GM19239 (cell line): ENCODE results near the gene CTNS.

Source experiments
- DNase-seq: peaks from one replicate; pipeline ENCODE4 v3.0.0; 2011; ENCODE audit warnings: low spot score; ENCODE audit not compliant: insufficient read length
- FAIRE-seq: peaks from 2 replicates; lab custom pipeline; 2011; peaks lifted over from hg19 to GRCh38; lab: Jason Lieb, UNC

The CTNS gene

DNA sequence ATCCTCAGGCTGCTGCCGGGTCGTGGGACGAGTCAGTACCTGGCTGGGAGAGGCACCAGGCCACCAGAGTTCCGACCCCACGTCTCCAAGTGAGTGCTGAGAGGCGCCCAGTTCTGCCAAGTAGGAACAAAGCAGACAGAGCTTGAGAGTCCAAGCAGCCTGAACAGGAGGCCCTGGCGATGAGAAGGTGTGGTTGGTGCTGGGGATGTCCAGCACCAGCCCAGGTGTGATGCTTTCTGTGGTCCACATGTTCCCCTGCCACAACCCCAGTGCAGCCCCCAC lies 21.0 kb downstream of the CTNS start:
- FAIRE-seq (no peak), DNase-seq (no peak)

DNA sequence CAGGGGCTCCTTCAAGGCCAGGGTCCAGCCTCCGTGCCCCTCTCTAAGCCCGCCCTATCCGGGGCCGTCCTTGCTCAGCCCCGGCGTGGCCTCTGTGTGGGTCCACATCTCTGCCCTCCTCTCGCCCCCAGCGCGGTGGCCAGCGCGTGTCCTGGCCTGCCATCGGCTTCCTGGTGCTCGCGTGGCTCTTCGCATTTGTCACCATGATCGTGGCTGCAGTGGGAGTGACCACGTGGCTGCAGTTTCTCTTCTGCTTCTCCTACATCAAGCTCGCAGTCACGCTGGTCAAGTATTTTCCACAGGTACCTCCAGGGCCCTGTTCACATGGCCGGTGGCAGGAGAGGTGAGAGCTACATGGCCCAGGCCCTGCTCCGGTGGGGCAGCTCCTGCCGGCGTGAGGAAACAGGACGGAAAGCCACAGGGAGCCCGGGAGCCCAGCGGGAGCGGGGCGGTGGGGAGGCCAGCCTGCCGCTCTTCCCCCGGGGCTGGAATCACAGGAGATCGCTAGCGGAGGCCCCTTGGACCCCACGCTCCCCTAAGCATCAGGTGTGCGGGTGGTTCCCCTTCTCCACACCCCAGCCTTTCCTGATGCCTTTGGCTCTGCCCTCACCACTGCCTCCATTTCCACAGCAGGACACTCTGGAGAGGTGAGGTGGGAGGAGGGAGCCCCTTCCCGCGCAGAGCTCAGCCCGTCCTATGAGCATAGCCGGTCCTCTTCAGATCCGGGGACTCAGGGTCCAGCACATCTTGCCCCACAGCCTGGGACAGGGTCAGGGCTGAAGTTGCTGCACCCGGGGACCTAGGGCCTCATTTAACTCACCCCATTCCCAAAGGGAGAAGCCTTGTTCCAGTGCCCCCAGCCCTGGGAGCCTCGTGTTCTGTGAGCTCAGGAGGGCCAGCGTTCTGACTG lies 21.6 kb downstream of the CTNS start:
- FAIRE-seq: no peak
- DNase-seq: no peak

DNA sequence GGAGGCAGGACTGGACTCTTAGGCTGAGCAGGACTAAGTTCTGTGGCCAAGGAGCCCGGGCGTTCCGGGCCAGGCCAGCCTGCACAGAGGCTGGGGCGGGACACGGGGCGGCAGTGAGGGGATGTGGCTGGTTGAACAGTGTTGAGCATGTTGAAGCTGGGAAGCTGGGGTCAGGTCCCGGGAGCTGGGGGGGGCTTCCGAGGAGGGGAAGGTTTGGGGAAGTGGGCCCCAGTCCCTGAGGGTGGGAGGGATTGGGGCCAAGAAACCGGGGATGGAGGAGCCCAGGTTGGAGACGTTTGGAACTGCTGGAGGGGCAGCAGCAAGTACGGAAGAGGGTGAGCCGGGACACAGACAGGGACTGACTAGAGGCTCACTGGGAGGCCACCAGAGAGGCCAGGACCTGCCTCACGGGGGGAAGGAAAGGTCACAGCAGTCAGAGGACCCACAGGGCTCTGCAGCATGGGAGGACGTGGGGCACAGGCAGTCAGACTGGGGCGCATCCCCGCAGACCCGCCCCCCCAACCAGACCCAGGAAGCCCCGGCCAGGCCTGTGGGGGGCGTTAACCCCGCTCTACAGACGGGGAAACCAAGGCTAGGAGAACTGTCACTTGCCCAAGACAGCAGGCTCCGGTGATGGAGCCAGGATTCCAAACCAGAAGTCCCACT lies 22.4 kb downstream of the CTNS start:
- FAIRE-seq (no peak), DNase-seq (no peak)

DNA sequence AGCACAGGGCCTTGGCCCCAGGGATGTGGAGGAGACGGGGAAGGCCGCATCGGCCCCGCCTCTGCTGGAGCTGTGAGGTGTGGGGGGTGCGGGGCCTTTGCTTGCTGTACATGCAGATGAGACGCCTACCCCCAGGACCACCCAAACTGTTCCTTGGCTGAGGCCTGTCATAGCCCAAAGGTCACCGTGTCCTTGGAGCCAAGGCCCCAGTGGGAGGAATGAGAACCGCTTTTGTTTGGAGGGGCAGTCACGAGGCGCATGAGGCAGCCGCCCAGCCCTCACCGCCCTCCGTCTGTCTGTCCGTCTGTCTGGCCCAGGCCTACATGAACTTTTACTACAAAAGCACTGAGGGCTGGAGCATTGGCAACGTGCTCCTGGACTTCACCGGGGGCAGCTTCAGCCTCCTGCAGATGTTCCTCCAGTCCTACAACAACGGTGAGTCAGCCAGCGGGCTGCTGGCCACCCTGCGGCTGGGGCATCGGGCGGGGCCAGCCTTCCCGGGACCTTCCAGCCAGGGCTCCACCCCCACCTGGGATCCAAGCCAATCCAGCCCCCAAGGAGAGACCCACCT lies 23.1 kb downstream of the CTNS start:
- no peak for FAIRE-seq
- no peak for DNase-seq

DNA sequence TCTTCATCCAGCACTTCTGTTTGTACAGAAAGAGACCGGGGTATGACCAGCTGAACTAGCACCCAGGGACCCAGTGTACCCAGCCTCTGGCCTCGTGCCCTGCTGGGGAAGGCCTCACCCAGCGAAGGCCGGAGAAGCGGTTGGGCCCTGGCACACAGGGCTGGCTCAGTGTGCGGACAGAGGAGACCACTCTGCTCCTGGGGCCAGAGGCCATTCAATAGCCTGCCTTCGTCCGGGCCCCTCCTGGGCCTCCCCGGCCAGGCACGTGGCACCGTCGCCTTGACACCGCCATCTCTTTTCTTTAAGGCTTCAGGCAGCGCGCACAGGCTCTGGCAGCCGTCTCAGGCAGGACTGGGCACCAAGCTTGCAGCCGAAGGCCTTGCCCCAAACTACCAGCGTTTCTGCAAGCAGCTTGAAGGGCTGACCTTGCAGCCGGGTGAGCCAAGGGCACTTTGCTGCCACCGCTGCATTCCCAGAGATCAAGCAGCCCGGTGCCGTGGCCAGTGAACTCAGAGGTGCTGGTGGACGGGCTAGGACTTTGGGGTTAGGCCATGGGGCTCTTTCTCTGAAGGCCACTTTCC lies 23.8 kb downstream of the CTNS start:
- FAIRE-seq (no peak), DNase-seq (no peak)

DNA sequence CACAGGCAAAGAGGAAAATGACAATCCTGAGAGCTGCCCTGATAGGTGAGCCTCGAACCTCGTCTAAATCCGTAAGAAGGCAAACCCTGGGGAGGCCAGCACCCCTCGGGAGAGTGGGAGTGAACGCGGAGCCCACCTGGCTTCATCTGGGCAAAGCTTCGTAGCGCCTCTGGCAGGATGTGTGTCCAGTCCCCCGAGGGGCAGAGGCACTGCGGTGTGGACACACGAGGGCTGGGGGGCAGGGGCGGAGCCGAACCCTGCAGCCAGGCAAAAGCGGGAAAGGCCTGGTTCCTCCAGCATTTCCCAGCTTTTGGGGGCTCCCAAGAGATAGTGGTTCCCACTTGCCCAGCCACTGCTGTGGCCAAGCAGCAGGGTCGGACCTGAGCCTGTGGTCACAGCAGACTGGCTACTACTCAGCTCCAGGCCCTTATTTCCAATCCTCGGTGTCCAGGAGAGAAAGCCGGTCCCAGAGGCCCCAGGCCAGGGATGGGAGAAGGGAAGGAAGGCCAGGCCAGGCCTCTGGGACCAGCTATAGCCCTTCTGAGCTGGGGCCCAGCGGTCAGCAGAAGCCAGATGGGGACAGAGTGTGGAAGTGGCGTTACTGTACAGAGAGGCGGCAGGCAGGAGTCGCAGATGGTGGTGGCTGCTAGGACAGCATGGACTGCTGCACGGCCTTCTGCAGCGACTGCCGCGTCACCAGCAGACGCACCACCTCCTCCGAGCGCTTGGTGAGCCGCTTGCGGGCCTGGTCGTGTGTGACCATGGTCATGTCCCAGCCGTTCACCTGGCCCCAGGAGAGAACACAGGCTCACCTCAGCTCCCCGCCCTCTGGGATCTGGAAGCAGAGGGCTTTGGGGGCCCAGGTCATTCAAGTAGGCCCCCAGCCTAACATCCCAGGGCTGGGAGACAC lies 26.8 kb downstream of the CTNS start:
- FAIRE-seq (no peak), DNase-seq (no peak)

DNA sequence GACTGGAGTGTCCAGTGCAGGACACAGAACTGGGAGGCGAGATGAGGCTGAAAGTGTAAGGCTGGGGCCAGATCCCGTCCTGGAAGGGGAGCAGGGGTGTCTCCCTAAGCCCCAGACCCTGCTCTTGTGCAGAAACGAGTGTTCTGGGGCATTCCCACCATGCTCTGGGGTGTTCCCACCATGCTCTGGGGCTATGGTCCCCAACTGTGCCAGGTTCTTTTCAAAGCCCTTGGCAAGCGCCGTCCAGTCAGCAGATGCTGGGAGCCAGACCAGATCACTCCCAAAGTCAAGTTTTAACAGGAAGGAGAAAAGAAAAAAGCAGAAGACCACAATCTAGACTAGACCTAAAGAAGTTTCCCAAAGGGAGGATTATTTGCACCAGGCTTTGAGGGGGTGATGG lies 29.3 kb downstream of the CTNS start:
- no peak for FAIRE-seq
- DNase-seq: no peak

DNA sequence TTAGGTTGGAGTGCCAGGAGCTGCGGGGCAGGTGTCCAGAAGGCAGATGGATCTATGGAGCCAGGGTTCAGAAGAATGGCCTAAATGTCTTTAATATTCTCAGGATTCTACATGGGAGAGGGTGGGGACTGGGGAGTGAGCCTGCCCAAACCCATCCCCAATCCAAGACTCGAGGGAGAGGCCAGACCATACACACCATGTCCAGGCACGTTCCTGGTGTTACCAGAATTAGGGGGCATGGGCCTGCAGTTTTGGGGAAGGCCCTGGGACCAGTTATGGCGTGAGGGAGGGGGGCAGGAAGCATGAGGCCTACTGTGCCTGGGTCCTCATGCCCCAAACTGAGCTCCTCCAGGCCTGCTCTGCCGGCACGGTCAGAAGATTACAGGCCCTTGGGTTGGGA lies 30.0 kb downstream of the CTNS start:
- FAIRE-seq (no peak), DNase-seq (no peak)

GRCh38 chr17:3667366-3668278 lies 31.1 kb downstream of the CTNS start:
- DNase-seq: no peak
- peak; percentile 78 for FAIRE-seq

DNA sequence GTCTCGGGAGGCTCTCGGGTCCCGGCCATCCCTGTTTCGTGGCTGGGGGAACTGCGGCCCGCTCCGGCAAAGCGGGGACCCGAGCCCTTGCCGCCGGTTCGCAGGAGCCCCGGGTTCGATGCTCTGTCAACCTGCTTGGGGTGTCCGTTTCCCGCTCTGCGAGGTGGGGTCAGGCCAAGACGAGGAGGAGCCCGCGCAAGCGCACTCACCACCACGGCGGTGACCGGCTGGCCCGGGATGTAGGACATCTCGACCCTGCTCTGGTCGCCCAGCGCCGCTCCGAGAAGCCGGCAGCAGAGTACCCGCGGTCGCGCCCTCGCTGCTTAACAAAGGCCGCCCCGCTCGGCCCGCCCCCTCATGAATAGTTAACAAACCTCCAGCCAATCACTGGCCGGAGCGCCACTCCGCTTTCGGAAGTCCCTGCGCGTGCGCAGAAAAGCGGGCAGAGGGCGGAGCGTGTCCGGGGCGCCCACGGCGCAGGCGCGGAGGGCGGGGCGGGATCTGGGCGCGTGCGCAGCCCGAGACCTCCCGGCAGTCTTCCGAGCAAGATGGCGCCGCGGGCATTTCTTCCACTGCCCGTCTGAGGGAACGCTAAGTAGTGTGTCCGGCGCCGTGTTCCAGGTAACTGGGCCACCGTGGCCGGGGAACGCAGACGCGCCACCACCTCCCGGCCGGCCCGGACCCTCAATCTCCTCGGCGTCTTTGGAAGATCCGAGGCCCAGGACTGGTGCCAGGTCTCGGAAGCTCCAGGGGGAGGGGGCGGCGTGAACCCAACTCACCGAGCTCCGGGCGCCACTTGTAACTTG lies 31.9 kb downstream of the CTNS start, which contains the start of the genes EMC6 and TAX1BP3:
EMC6 (plus strand) TSS at position 534 of the 806 bp plus-strand sequence. CDS start 335 bp downstream, outside the sequence.
TAX1BP3 (minus strand) TSS at position 300 of the 806 bp plus-strand sequence; CDS start at position 248, 52 bp downstream.
- peak; percentile 97 for FAIRE-seq
- DNase-seq: peak; percentile 99

GRCh38 chr17:3669085-3669347 lies 32.5 kb downstream of the CTNS start:
- DNase-seq (no peak), FAIRE-seq (no peak)

- no peak for FAIRE-seq
These were observed 33.0 kb downstream of the CTNS start for GRCh38 chr17:3669548-3669947.

GRCh38 chr17:3672571-3672970 lies 36.0 kb downstream of the CTNS start:
- no peak for FAIRE-seq
- DNase-seq: no peak

More at GRCh38 chr17:3669548-3669947, 33.0 kb downstream of the CTNS start:
- no peak for DNase-seq

GRCh38 chr17:3675886-3676285 lies 39.3 kb downstream of the CTNS start:
- FAIRE-seq: no peak

GRCh38 chr17:3678095-3678820 lies 41.7 kb downstream of the CTNS start:
- FAIRE-seq (no peak), DNase-seq (no peak)

More at GRCh38 chr17:3675886-3676285, 39.3 kb downstream of the CTNS start:
- DNase-seq: no peak

DNA sequence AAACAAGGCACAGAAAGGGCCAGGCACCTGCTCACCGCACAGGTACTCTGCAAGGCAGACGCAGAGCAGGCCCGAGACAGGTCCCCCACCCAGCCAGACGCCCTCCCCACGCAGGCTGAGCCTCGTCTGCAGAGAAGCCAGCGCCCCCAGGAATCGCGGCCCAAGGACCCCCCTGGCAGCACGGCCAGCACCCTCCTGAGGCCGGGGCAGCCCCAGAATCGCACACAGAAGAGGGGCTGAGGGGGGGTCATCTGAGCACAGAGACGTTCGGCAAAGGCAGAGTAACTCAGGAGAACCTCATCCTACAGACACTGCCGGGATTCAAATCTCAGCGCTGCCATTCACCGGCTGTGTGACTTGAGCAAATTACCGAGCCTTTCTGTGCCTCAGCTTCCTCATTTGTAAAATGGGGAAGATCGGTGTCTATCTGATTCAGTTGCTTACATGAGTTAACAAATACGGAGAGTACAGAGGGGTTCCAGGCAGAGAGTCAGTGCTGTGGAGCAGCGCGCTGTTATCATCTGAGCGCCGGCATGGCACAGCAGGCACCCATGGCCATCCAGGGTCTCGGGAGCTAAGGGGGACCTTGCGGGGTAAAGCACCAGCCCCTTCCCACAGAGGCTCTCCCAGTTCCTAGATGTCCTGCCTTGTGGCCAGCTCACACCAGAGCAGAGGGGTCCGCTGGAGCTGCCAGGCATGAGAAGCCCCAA lies 42.4 kb downstream of the CTNS start:
- no peak for FAIRE-seq
- no peak for DNase-seq

DNA sequence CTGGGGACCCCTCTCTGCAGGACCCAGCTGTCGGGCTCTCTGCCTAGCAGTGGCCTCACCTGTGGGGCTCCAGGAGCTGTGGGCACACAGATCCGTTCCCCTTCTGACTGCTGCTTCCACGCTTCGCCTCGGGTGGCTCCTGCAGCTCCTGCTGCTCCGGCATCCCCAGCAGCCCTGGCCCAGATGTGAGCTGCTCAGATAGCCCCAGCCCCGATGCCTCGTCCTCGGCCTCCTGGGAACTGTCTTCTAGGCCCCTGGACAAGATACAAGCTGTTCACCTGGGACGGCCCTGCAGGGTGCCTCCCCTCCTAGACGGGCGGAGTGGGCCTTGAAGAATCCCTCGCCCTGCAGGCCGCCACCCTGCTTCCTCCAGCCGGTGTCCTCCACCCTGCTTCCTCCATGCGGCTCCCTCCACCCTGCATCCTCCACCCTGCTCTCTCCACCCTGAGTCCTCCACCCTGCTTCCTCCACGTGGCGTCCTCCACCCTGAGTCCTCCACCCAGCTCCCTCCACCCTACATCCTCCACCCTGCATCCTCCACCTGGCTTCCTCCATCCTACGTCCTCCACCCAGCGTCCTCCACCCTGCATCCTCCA lies 43.1 kb downstream of the CTNS start:
- no peak for DNase-seq
- FAIRE-seq: no peak
